Calu3 (cell line): ENCODE results near the gene ULK4. TPM values are rescaled to one million over a fixed set of nuclear protein-coding genes. Genes with fewer than 3 reads are reported as not detected.

ENCODE experiments used
- BruUV-seq: library from RNA; stranded (reverse); fragments of 400-500 nt; replicated peaks from 2 replicates; lab custom pipeline; 2021; lab: Mats Ljungman, UMichigan
- CTCF ChIA-PET: fragments of 300-600 bp; sonication (Branson Sonifier 250); formaldehyde crosslinking; loops from one replicate; lab custom pipeline; 2022; ENCODE audit warnings: antibody characterized with exemption; lab: Charles Lee
- DNase-seq: peaks from one replicate; pipeline ENCODE4 v3.0.0; 2022
- H3K27ac Mint-ChIP-seq: one replicate; pipeline ENCODE4 v1.8.0; 2022; ENCODE audit warnings: mixed read lengths; ENCODE audit not compliant: unreplicated experiment
- H3K27me3 Mint-ChIP-seq: one replicate; pipeline ENCODE4 v1.8.0; 2022; ENCODE audit warnings: mixed read lengths; ENCODE audit not compliant: unreplicated experiment
- H3K36me3 Mint-ChIP-seq: one replicate; pipeline ENCODE4 v1.8.0; 2022; ENCODE audit warnings: mild to moderate bottlenecking, moderate library complexity, mixed read lengths; ENCODE audit not compliant: insufficient read depth, unreplicated experiment
- H3K4me1 Mint-ChIP-seq: one replicate; pipeline ENCODE4 v1.8.0; 2022; ENCODE audit warnings: mild to moderate bottlenecking, low read depth, mixed read lengths; ENCODE audit not compliant: unreplicated experiment
- H3K4me3 Mint-ChIP-seq: one replicate; pipeline ENCODE4 v1.8.0; 2022; ENCODE audit warnings: mild to moderate bottlenecking, low read depth, moderate library complexity, mixed read lengths; ENCODE audit not compliant: unreplicated experiment
- H3K9me3 Mint-ChIP-seq: one replicate; pipeline ENCODE4 v1.8.0; 2022; ENCODE audit warnings: low read depth, mixed read lengths; ENCODE audit not compliant: unreplicated experiment
- CTCF ChIP-seq: fragments of 200-600 bp; IDR thresholded peaks from one replicate; pipeline ENCODE4 v1.8.0; 2022; ENCODE audit warnings: antibody characterized with exemption; ENCODE audit not compliant: unreplicated experiment
- intact Hi-C: fragments of 100-400 bp; cut with micrococcal nuclease; formaldehyde crosslinking; loops from one replicate; pipeline ENCODE4 v1.10.0; 2022; ENCODE audit not compliant: unreplicated experiment
- total RNA-seq: library from RNA; stranded (reverse); gene quantifications from 2 replicates; pipeline ENCODE4 v1.2.3, GENCODE V29; 2022

The ULK4 gene
- total RNA-seq, 1 experiment from 2014 or later: 8.7 TPM

DNA sequence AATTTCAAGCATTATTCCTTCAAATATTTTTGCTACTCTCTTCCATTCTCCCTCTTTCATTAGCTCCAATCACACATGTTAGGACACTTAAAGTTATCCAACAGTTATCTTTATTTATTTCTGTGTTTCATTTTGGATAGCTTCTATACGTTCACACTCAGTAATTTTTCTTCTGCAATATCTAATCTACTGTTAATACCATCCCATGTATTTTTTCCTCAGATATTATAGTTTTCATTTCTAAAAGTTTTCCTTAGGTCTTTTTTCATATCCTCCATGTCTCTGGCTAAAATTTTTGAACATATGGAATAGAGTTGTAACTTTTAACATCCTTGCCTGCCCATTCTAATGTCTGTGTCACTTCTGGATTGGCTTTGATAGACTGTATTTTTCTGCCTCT is 689.2 kb downstream of the ULK4 start:
- peaks cover 46% of the 10 kb centered on the region for H3K4me1 Mint-ChIP-seq
- intact Hi-C loops: no loop called here
- no peak overlapping the region for H3K27ac Mint-ChIP-seq
- TF ChIP-seq CTCF: no peak
- no peak overlapping the region for H3K4me3 Mint-ChIP-seq
- no peaks in the 10 kb centered on the region for H3K27me3 Mint-ChIP-seq
- DNase-seq: no peak
- H3K9me3 Mint-ChIP-seq: peaks cover 2% of the 10 kb centered on the region
- BruUV-seq: no TSS peak
- no peaks in the 10 kb centered on the region for H3K36me3 Mint-ChIP-seq
- CTCF ChIA-PET: no interaction called here

DNA sequence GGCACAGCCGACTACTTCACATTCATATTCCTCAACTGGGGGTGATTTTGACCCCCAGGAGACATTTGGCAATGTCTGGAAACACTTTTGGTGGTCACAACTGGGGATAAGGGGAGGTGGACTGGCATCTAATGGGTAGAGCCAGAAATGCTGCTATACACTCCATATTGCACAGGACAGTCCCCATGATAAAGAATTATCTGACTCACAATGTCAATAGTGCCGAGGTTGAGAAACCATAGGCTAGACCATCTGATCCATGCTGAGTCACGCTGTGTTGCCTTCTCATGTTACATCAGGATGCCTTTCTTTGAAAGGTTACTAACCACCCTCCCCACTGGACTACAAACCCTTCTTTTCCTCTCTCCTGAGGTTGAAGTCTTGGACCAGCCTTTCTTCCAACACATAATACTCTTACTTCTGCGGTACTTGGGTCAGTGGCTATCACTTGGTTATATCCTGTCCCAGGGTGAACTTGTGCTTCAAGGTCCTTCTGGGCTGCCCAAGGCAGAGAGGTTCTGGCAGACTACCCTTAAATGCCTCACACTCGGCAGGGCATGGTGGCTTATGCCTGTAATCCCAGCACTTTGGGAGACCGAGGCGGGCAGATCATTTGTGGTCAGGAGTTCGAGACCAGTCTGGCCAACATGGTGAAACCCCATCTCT is 693.8 kb downstream of the ULK4 start:
- no peaks in the 10 kb centered on the region for H3K36me3 Mint-ChIP-seq
- peaks cover 5% of the 10 kb centered on the region for H3K9me3 Mint-ChIP-seq
- DNase-seq: peak; percentile 67
- no peaks in the 10 kb centered on the region for H3K27me3 Mint-ChIP-seq
- no TSS peak for BruUV-seq
- peaks cover 23% of the 10 kb centered on the region for H3K4me1 Mint-ChIP-seq
- no peak overlapping the region for H3K4me3 Mint-ChIP-seq
- CTCF ChIA-PET: no interaction called here
- peak overlapping the region; percentile 61 for H3K27ac Mint-ChIP-seq
- intact Hi-C loops: no loop called here
- TF ChIP-seq CTCF: no peak

DNA sequence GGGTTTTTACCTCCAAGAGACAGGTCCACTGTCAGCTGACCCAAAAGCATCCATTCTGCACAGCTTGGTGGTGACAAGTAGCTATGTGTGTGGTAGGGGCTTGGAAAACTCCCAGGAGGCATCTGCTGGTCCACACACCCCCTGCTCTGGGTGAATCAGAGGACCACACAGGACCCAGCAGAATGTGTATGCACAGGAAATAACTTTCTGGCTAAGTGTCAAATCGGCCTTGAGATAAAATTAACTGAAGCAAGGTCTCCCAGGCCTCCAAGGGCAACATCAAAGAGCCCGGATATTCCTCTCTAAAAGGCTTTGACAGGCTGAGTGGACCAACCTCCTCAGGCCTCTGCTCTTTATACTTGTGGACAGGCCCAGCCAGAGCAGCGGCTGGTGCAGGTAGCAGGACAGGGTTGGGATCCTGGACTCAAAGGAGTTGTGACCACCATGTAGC is 696.1 kb downstream of the ULK4 start:
- TF ChIP-seq CTCF: no peak
- no peak overlapping the region for H3K27ac Mint-ChIP-seq
- peaks cover 23% of the 10 kb centered on the region for H3K4me1 Mint-ChIP-seq
- H3K4me3 Mint-ChIP-seq: no peak overlapping the region
- H3K27me3 Mint-ChIP-seq: no peaks in the 10 kb centered on the region
- H3K9me3 Mint-ChIP-seq: peaks cover 3% of the 10 kb centered on the region
- DNase-seq: no peak
- intact Hi-C loops: no loop called here
- no peaks in the 10 kb centered on the region for H3K36me3 Mint-ChIP-seq
- no TSS peak for BruUV-seq
- CTCF ChIA-PET: no interaction called here

GRCh38 chr3:41265011-41265545 is 696.8 kb downstream of the ULK4 start:
- intact Hi-C loops: no loop called here
- peak; percentile 17 for DNase-seq
- Mint-ChIP-seq H3K4me3 (no peak overlapping the region), H3K27me3 (no peaks in the 10 kb centered on the region), H3K36me3 (no peaks in the 10 kb centered on the region), H3K27ac (no peak overlapping the region), H3K4me1 (peaks cover 23% of the 10 kb centered on the region), H3K9me3 (peaks cover 3% of the 10 kb centered on the region)
- CTCF ChIA-PET: no interaction called here
- no peak for TF ChIP-seq CTCF
- no TSS peak for BruUV-seq
